OCI-LY7 (cell line): ENCODE measurements around the gene NDUFS8. TPM values are rescaled to one million over a fixed set of nuclear protein-coding genes. Genes with fewer than 3 reads are reported as not detected.

Experiments
- BruUV-seq: library from RNA; stranded (reverse); fragments of 400-500 nt; replicated peaks from 2 replicates; lab custom pipeline; 2021; lab: Mats Ljungman, UMichigan
- CTCF ChIA-PET: fragments of 300-600 bp; sonication (Branson Sonifier 250); formaldehyde crosslinking; loops from one replicate; lab custom pipeline; 2022; ENCODE audit warnings: antibody characterized with exemption; ENCODE audit not compliant: unreplicated experiment; lab: Charles Lee
- POLR2A ChIA-PET: fragments of 300-600 bp; sonication (Branson Sonifier 250); formaldehyde crosslinking; loops from one replicate; lab custom pipeline; 2022; ENCODE audit warnings: antibody characterized with exemption; lab: Charles Lee
- DNase-seq: peaks from one replicate; pipeline ENCODE4 v3.0.0-alpha.2; 2015; ENCODE audit warnings: low spot score
- H2AFZ ChIP-seq: fragments of 200-600 bp; sonication (generic), shearing (Covaris generic); 2 replicates; pipeline ENCODE4 v1.6.1; 2014; ENCODE audit warnings: mild to moderate bottlenecking, antibody characterized with exemption, low read length, moderate library complexity
- H3K27ac ChIP-seq: fragments of 200-600 bp; sonication (generic); 2 replicates; pipeline ENCODE4 v1.5.1; 2014; ENCODE audit warnings: mixed run types, low read depth, mild to moderate bottlenecking, moderate library complexity, low read length, inconsistent platforms; ENCODE audit not compliant: poor library complexity, severe bottlenecking
- H3K36me3 ChIP-seq: fragments of 200-600 bp; sonication (generic); 2 replicates; pipeline ENCODE4 v1.6.1; 2014; ENCODE audit warnings: mild to moderate bottlenecking, antibody characterized with exemption, low read length, moderate library complexity, mixed read lengths; ENCODE audit not compliant: insufficient read depth
- H3K4me1 ChIP-seq: fragments of 200-600 bp; sonication (generic); 2 replicates; pipeline ENCODE4 v1.5.1; 2014; ENCODE audit warnings: mild to moderate bottlenecking, low read length; ENCODE audit not compliant: insufficient read depth, poor library complexity, severe bottlenecking
- H3K4me2 ChIP-seq: fragments of 200-600 bp; sonication (generic); 2 replicates; pipeline ENCODE4 v1.6.1; 2014; ENCODE audit warnings: mild to moderate bottlenecking, low read length
- H3K4me3 ChIP-seq: fragments of 200-600 bp; sonication (generic); 2 replicates; pipeline ENCODE4 v1.5.1; 2014; ENCODE audit warnings: mild to moderate bottlenecking, low read depth, low read length; ENCODE audit not compliant: poor library complexity, severe bottlenecking
- H3K79me2 ChIP-seq: fragments of 200-600 bp; sonication (generic); 2 replicates; pipeline ENCODE4 v1.6.1; 2016; ENCODE audit warnings: low read depth, mild to moderate bottlenecking, low read length, moderate library complexity, mixed read lengths; ENCODE audit not compliant: insufficient read depth
- H3K9me2 ChIP-seq: fragments of 200-600 bp; sonication (generic); 2 replicates; pipeline ENCODE4 v1.6.1; 2016; ENCODE audit warnings: mild to moderate bottlenecking, low read length, mixed read lengths; ENCODE audit not compliant: insufficient read depth
- H3K9me3 ChIP-seq: fragments of 200-600 bp; sonication (generic); 2 replicates; pipeline ENCODE4 v1.6.1; 2014; ENCODE audit warnings: mild to moderate bottlenecking, mixed run types, low read length, mixed read lengths
- H4K20me1 ChIP-seq: fragments of 200-600 bp; sonication (generic); 2 replicates; pipeline ENCODE4 v1.6.1; 2014; ENCODE audit warnings: mild to moderate bottlenecking, antibody characterized with exemption, low read length, moderate library complexity, mixed read lengths; ENCODE audit not compliant: insufficient read depth
- CTCF ChIP-seq: fragments of 200-600 bp; sonication (generic); conservative IDR thresholded peaks from 2 replicates; pipeline ENCODE4 v1.5.1; 2014; ENCODE audit warnings: mild to moderate bottlenecking, antibody characterized with exemption, low read length, moderate library complexity, mixed read lengths
- EZH2phosphoT487 ChIP-seq: fragments of 200-600 bp; sonication (generic); IDR thresholded peaks from 2 replicates; pipeline ENCODE4 v1.6.1; 2018; ENCODE audit warnings: low read depth, borderline replicate concordance, mild to moderate bottlenecking, mixed run types, antibody characterized with exemption, low read length, moderate library complexity, mixed read lengths
- intact Hi-C: fragments of 100-400 bp; cut with micrococcal nuclease; formaldehyde crosslinking; loops from one replicate; pipeline ENCODE4 v1.10.0; 2022; ENCODE audit not compliant: unreplicated experiment
- total RNA-seq, 2 experiments: library from RNA; depleted of rRNA in 1 of 2; stranded (reverse); fragments of >200 nt in 1 of 2; shearing (Covaris generic) in 1 of 2; gene quantifications; 2 replicates each; pipeline ENCODE4 v1.2.3, GENCODE V29; 2014 to 2022

The NDUFS8 gene
- total RNA-seq, 2 experiments from 2014 or later = 126 to 173 TPM

GRCh38 chr11:67999201-67999629 is 31.3 kb upstream of the NDUFS8 start:
- TF ChIP-seq CTCF = no peak
- no peak for TF ChIP-seq EZH2phosphoT487
- ChIA-PET CTCF (no interaction called here), POLR2A (no interaction called here)
- Histone ChIP-seq H3K79me2 (no peaks in the 10 kb centered on the region), H3K4me2 (no peak overlapping the region), H3K9me3 (no peaks in the 10 kb centered on the region), H3K4me3 (no peak overlapping the region), H3K9me2 (no peaks in the 10 kb centered on the region), H3K27ac (no peak overlapping the region), H4K20me1 (no peaks in the 10 kb centered on the region), H3K36me3 (peaks cover 26% of the 10 kb centered on the region), H2AFZ (no peak overlapping the region), H3K4me1 (peaks cover 52% of the 10 kb centered on the region)
- BruUV-seq = no TSS peak
- intact Hi-C loops = loop anchor here (10.0 kb wide), 1 partner anchor 354 kb away; no protein-coding TSS in a partner anchor
- no peak for DNase-seq

GRCh38 chr11:67999704-68000103 is 30.8 kb upstream of the NDUFS8 start:
- Histone ChIP-seq H2AFZ (no peak overlapping the region), H3K4me1 (peaks cover 52% of the 10 kb centered on the region), H4K20me1 (no peaks in the 10 kb centered on the region), H3K4me3 (no peak overlapping the region), H3K79me2 (no peaks in the 10 kb centered on the region), H3K9me3 (no peaks in the 10 kb centered on the region), H3K9me2 (no peaks in the 10 kb centered on the region), H3K27ac (no peak overlapping the region), H3K36me3 (peaks cover 26% of the 10 kb centered on the region), H3K4me2 (no peak overlapping the region)
- DNase-seq = no peak
- intact Hi-C loops = loop anchor here (10.0 kb wide), 2 partner anchors 275 to 355 kb away; partner anchors contain the start of gene C11orf24
- no TSS peak for BruUV-seq
- TF ChIP-seq CTCF (no peak), EZH2phosphoT487 (no peak)
- ChIA-PET CTCF (no interaction called here), POLR2A (no interaction called here)

GRCh38 chr11:68002575-68002937 is 27.9 kb upstream of the NDUFS8 start:
- Histone ChIP-seq H3K9me2 (no peaks in the 10 kb centered on the region), H3K4me3 (peak overlapping the region; percentile 82), H2AFZ (peak overlapping the region; percentile 16; the same call in 1 of the 2 replicates), H3K27ac (peak overlapping the region; percentile 89), H4K20me1 (no peaks in the 10 kb centered on the region), H3K36me3 (peaks cover 15% of the 10 kb centered on the region), H3K79me2 (no peaks in the 10 kb centered on the region), H3K4me2 (peak overlapping the region; percentile 97), H3K9me3 (no peaks in the 10 kb centered on the region), H3K4me1 (peaks cover 55% of the 10 kb centered on the region)
- ChIA-PET POLR2A (interaction anchor here (1.2 kb wide), 1 partner anchor 23 kb away, joined by 4 read pairs; no protein-coding TSS in a partner anchor), CTCF (no interaction called here)
- intact Hi-C loops = loop anchor here (2.0 to 10.0 kb wide), 2 partner anchors 38 to 272 kb away; partner anchors contain the start of gene C11orf24
- TF ChIP-seq EZH2phosphoT487 = no peak
- TF ChIP-seq CTCF = no peak; the same call in 1 of the 2 replicates
- peak; percentile 84 for DNase-seq
- BruUV-seq = no TSS peak
